Gastrocnemius medialis (tissue), 4 donors: ENCODE data around the gene ARHGAP15.

Experiments used
- POLR2A ChIP-seq, 2 donors: fragments of 450-650 bp; IDR thresholded peaks; one replicate each; pipeline ENCODE4 v1.6.1; 2017; ENCODE audit warnings: antibody characterized with exemption in 2 of 2, mild to moderate bottlenecking in 2 of 2, moderate library complexity in 2 of 2
- TF ChIP-seq, protein P1 (sequence below), 5 experiments: fragments of 450-650 bp in 3 of 5; fragments of 200-600 bp in 2 of 5; sonication (generic) in 2 of 5; IDR thresholded peaks in 4 of 5; conservative IDR thresholded peaks in 1 of 5; 1 replicate in 4 of 5; 2 replicates in 1 of 5; pipeline ENCODE4 v1.5.1; 2016 to 2019; ENCODE audit warnings: antibody characterized with exemption in 5 of 5, mild to moderate bottlenecking in 3 of 5, moderate library complexity in 3 of 5

DNA sequence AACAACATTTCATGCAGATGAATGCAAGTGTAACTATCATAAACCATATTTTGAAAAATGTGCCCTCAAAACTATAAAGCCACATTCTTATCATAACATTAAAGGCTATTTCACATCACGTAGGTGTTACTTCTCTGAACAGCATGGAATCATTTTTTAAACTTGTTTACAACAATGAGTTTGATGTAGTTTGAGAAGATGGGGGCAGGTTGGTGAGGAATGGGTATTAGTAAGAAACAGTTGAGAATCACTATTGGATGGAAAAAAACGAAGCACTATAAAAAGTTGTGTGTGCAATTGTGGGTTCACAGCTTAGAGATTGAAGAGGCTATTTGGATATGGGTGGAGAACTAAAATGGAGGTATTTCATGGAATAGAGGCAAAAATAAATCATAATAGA lies 569.1 kb downstream of the ARHGAP15 start:
- TF ChIP-seq, protein P1, sequence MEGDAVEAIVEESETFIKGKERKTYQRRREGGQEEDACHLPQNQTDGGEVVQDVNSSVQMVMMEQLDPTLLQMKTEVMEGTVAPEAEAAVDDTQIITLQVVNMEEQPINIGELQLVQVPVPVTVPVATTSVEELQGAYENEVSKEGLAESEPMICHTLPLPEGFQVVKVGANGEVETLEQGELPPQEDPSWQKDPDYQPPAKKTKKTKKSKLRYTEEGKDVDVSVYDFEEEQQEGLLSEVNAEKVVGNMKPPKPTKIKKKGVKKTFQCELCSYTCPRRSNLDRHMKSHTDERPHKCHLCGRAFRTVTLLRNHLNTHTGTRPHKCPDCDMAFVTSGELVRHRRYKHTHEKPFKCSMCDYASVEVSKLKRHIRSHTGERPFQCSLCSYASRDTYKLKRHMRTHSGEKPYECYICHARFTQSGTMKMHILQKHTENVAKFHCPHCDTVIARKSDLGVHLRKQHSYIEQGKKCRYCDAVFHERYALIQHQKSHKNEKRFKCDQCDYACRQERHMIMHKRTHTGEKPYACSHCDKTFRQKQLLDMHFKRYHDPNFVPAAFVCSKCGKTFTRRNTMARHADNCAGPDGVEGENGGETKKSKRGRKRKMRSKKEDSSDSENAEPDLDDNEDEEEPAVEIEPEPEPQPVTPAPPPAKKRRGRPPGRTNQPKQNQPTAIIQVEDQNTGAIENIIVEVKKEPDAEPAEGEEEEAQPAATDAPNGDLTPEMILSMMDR (IDR thresholded peaks at IDR 0.05 in 4 of 5, conservative IDR thresholded peaks at IDR 0.05 in 1 of 5), result no peak
- no peak for TF ChIP-seq POLR2A (IDR thresholded peaks at IDR 0.05)
